Liver (tissue), 9 donors: ENCODE results near the gene DCDC2C. TPM values are rescaled to one million over a fixed set of nuclear protein-coding genes. Genes with fewer than 3 reads are reported as not detected.

ENCODE experiments used
- DNase-seq: peaks from one replicate; pipeline ENCODE4 v3.0.0-alpha.2; 2017; ENCODE audit warnings: low spot score
- H3K27ac ChIP-seq, 2 donors: one replicate each; pipeline ENCODE4 v1.7.0; 2013; ENCODE audit warnings: inconsistent platforms in 2 of 2, low read length in 2 of 2, control low read depth in 1 of 2, low read depth in 1 of 2, mild to moderate bottlenecking in 1 of 2
- H3K27me3 ChIP-seq, 4 donors: one replicate each; pipeline versions ENCODE4 v1.6.1 to v1.7.0; 2013; ENCODE audit warnings: low read length in 3 of 4, inconsistent platforms in 1 of 4, mild to moderate bottlenecking in 1 of 4, moderate library complexity in 1 of 4; ENCODE audit not compliant: control insufficient read depth in 4 of 4, insufficient read depth in 4 of 4
- H3K36me3 ChIP-seq, 4 donors: one replicate each; pipeline versions ENCODE4 v1.6.1 to v1.7.0; 2013; ENCODE audit warnings: low read length in 3 of 4, mild to moderate bottlenecking in 3 of 4, low read depth in 1 of 4, moderate library complexity in 1 of 4; ENCODE audit not compliant: control insufficient read depth in 4 of 4, insufficient read depth in 3 of 4
- H3K4me1 ChIP-seq, 4 donors: one replicate each; pipeline versions ENCODE4 v1.6.1 to v1.7.0; 2013; ENCODE audit warnings: low read length in 3 of 4, mild to moderate bottlenecking in 3 of 4, moderate library complexity in 1 of 4; ENCODE audit not compliant: control insufficient read depth in 4 of 4, insufficient read depth in 4 of 4
- H3K4me3 ChIP-seq, 3 donors: one replicate each; pipeline versions ENCODE4 v1.6.1 to v1.7.0; 2013; ENCODE audit warnings: low read length in 3 of 3, control low read depth in 1 of 3, low read depth in 1 of 3, mild to moderate bottlenecking in 1 of 3
- H3K9ac ChIP-seq, 2 donors: one replicate each; pipeline ENCODE4 v1.7.0; 2013; ENCODE audit warnings: low read length in 2 of 2, mild to moderate bottlenecking in 2 of 2, moderate library complexity in 2 of 2, control low read depth in 1 of 2, low read depth in 1 of 2
- H3K9me3 ChIP-seq, 4 donors: one replicate each; pipeline versions ENCODE4 v1.6.1 to v1.7.0; 2013; ENCODE audit warnings: low read length in 3 of 4; ENCODE audit not compliant: control insufficient read depth in 4 of 4
- ATF3 ChIP-seq: IDR thresholded peaks from 2 replicates; pipeline ENCODE4 v1.6.1; 2016; ENCODE audit warnings: antibody characterized with exemption
- CTCF ChIP-seq: fragments of 150-350 bp; IDR thresholded peaks from 2 replicates; pipeline ENCODE4 v1.5.1; 2017; ENCODE audit warnings: improper control_type of control experiment, low read depth, low read length; ENCODE audit not compliant: missing input control
- EGR1 ChIP-seq, 2 donors: IDR thresholded peaks; 2 replicates each; pipeline ENCODE4 v1.6.1; 2016 to 2018; ENCODE audit warnings: antibody characterized with exemption in 2 of 2, low read depth in 2 of 2
- FOXA1 ChIP-seq: IDR thresholded peaks from 2 replicates; pipeline ENCODE4 v1.6.1; 2016; ENCODE audit warnings: antibody characterized with exemption
- FOXA2 ChIP-seq: IDR thresholded peaks from 2 replicates; pipeline ENCODE4 v1.6.1; 2016; ENCODE audit warnings: antibody characterized with exemption
- GABPA ChIP-seq, 2 donors: IDR thresholded peaks in 1 of 2; conservative IDR thresholded peaks in 1 of 2; 2 replicates each; pipeline ENCODE4 v1.6.1; 2016; ENCODE audit warnings: antibody characterized with exemption in 2 of 2, mild to moderate bottlenecking in 1 of 2, moderate library complexity in 1 of 2
- HNF4A ChIP-seq, 2 donors: conservative IDR thresholded peaks; 2 replicates each; pipeline ENCODE4 v1.6.1; 2016; ENCODE audit warnings: antibody characterized with exemption in 2 of 2, mild to moderate bottlenecking in 2 of 2
- HNF4G ChIP-seq: IDR thresholded peaks from 2 replicates; pipeline ENCODE4 v1.6.1; 2016; ENCODE audit warnings: antibody characterized with exemption
- JUND ChIP-seq, 2 donors: IDR thresholded peaks; 2 replicates each; pipeline ENCODE4 v1.6.1; 2016; ENCODE audit warnings: antibody characterized with exemption in 2 of 2
- NR2F2 ChIP-seq: IDR thresholded peaks from 2 replicates; pipeline ENCODE4 v1.6.1; 2016; ENCODE audit warnings: antibody characterized with exemption
- RAD21 ChIP-seq, 2 donors: IDR thresholded peaks; 2 replicates each; pipeline ENCODE4 v1.6.1; 2016; ENCODE audit warnings: antibody characterized with exemption in 2 of 2, mild to moderate bottlenecking in 2 of 2
- RXRA ChIP-seq, 2 donors: IDR thresholded peaks; 2 replicates each; pipeline ENCODE4 v1.6.1; 2017 to 2018; ENCODE audit warnings: antibody characterized with exemption in 2 of 2, mild to moderate bottlenecking in 1 of 2
- SP1 ChIP-seq: IDR thresholded peaks from 2 replicates; pipeline ENCODE4 v1.6.1; 2018; ENCODE audit warnings: antibody characterized with exemption, mild to moderate bottlenecking
- YY1 ChIP-seq: IDR thresholded peaks from 2 replicates; pipeline ENCODE4 v1.6.1; 2016; ENCODE audit warnings: antibody characterized with exemption, mild to moderate bottlenecking
- polyA plus RNA-seq, 2 donors: library from polyadenylated mRNA; stranded (reverse) in 1 of 2; unstranded in 1 of 2; fragments of 200-250 nt in 1 of 2; fragments of >200 nt in 1 of 2; fragmentation: Nextera tagmentation in 1 of 2; extraction: Ambion mirVana in 1 of 2; gene quantifications; one replicate each; pipeline versions ENCODE4 v1.2.1 to v1.2.3, GENCODE V29; 2013 to 2015
- total RNA-seq, 2 donors: library from RNA; depleted of rRNA; stranded (reverse); fragments of >200 nt; gene quantifications; one replicate each; pipeline ENCODE4 v1.2.3, GENCODE V29; 2014
- TF ChIP-seq, protein P1 (sequence below): IDR thresholded peaks from 2 replicates; pipeline ENCODE4 v1.6.1; 2016; ENCODE audit warnings: antibody characterized with exemption, mild to moderate bottlenecking
- TF ChIP-seq, protein P2 (sequence below): IDR thresholded peaks from 2 replicates; pipeline ENCODE4 v1.6.1; 2016; ENCODE audit warnings: antibody characterized with exemption
- TF ChIP-seq, protein P3 (sequence below): IDR thresholded peaks from 2 replicates; pipeline ENCODE4 v1.6.1; 2016; ENCODE audit warnings: antibody characterized with exemption
- donor health status: healthy.
- donor health status: healthy.
- donor health status: healthy.
- donor health status: healthy.
- donor health status: healthy.

Gene DCDC2C
- total and polyA plus RNA-seq, 4 donors = not detected

- no peak for TF ChIP-seq HNF4A (conservative IDR thresholded peaks at IDR 0.05)
- TF ChIP-seq FOXA1 = no peak
- no peak for TF ChIP-seq NR2F2
- TF ChIP-seq, protein P1, sequence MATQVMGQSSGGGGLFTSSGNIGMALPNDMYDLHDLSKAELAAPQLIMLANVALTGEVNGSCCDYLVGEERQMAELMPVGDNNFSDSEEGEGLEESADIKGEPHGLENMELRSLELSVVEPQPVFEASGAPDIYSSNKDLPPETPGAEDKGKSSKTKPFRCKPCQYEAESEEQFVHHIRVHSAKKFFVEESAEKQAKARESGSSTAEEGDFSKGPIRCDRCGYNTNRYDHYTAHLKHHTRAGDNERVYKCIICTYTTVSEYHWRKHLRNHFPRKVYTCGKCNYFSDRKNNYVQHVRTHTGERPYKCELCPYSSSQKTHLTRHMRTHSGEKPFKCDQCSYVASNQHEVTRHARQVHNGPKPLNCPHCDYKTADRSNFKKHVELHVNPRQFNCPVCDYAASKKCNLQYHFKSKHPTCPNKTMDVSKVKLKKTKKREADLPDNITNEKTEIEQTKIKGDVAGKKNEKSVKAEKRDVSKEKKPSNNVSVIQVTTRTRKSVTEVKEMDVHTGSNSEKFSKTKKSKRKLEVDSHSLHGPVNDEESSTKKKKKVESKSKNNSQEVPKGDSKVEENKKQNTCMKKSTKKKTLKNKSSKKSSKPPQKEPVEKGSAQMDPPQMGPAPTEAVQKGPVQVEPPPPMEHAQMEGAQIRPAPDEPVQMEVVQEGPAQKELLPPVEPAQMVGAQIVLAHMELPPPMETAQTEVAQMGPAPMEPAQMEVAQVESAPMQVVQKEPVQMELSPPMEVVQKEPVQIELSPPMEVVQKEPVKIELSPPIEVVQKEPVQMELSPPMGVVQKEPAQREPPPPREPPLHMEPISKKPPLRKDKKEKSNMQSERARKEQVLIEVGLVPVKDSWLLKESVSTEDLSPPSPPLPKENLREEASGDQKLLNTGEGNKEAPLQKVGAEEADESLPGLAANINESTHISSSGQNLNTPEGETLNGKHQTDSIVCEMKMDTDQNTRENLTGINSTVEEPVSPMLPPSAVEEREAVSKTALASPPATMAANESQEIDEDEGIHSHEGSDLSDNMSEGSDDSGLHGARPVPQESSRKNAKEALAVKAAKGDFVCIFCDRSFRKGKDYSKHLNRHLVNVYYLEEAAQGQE = no peak
- TF ChIP-seq, protein P2, sequence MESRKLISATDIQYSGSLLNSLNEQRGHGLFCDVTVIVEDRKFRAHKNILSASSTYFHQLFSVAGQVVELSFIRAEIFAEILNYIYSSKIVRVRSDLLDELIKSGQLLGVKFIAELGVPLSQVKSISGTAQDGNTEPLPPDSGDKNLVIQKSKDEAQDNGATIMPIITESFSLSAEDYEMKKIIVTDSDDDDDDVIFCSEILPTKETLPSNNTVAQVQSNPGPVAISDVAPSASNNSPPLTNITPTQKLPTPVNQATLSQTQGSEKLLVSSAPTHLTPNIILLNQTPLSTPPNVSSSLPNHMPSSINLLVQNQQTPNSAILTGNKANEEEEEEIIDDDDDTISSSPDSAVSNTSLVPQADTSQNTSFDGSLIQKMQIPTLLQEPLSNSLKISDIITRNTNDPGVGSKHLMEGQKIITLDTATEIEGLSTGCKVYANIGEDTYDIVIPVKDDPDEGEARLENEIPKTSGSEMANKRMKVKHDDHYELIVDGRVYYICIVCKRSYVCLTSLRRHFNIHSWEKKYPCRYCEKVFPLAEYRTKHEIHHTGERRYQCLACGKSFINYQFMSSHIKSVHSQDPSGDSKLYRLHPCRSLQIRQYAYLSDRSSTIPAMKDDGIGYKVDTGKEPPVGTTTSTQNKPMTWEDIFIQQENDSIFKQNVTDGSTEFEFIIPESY = no peak
- TF ChIP-seq, protein P3, sequence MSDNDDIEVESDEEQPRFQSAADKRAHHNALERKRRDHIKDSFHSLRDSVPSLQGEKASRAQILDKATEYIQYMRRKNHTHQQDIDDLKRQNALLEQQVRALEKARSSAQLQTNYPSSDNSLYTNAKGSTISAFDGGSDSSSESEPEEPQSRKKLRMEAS = no peak
- TF ChIP-seq ATF3 = no peak
- TF ChIP-seq HNF4G = no peak
- no peak for TF ChIP-seq JUND (IDR thresholded peaks at IDR 0.05)
- no peak for TF ChIP-seq SP1
- TF ChIP-seq RAD21 (IDR thresholded peaks at IDR 0.05) = no peak
- no peak for TF ChIP-seq EGR1 (IDR thresholded peaks at IDR 0.05; ENCODE audit: low read depth in 2 of 2)
- no peak for TF ChIP-seq RXRA (IDR thresholded peaks at IDR 0.05)
- no peak for TF ChIP-seq FOXA2
- H3K9ac ChIP-seq = no peak overlapping the region
- no peaks in the 10 kb centered on the region for H3K36me3 ChIP-seq
- H3K9me3 ChIP-seq = no peaks in the 10 kb centered on the region
- no peak overlapping the region for H3K4me3 ChIP-seq
- H3K27me3 ChIP-seq = no peaks in the 10 kb centered on the region
- no peaks in the 10 kb centered on the region for H3K4me1 ChIP-seq
- no peak overlapping the region for H3K27ac ChIP-seq
- DNase-seq = no peak
Observed at GRCh38 chr2:3689998-3690748, 13.2 kb upstream of the DCDC2C start.

DNA sequence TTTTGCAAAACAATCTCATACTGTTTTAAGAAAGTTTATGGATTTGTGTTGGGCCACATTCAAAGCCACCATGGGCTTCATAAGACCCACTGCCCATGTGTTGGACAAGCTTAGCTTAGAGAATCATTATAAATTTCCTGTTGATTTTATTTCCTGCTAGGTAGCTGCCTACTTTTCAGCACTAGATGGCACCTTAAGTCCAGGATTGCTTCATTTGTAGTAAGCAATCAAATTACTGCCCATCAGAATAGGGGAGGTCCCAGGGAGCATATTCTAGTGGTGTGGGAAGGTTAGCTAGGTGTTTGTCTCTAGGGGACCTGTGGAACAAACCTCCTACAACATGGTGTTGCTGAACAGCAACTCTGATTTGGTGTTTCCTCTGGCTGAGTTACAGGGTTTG, 11.0 kb upstream of the DCDC2C start:
- peaks cover 0 to 12% (median 10%) of the 10 kb centered on the region in 4 donors for H3K4me1 ChIP-seq
- no peak for DNase-seq
- H3K9ac ChIP-seq = no peak overlapping the region
- no peak overlapping the region for H3K4me3 ChIP-seq
- no peaks in the 10 kb centered on the region for H3K36me3 ChIP-seq
- TF ChIP-seq ATF3 = no peak
- peak; percentile 54 for TF ChIP-seq CTCF
- no peak for TF ChIP-seq SP1
- TF ChIP-seq FOXA2 = no peak
- no peak for TF ChIP-seq YY1
- no peak for TF ChIP-seq FOXA1
- TF ChIP-seq JUND (IDR thresholded peaks at IDR 0.05) = no peak
- no peak for TF ChIP-seq HNF4G
- peak; percentile 77 to 83 for TF ChIP-seq RAD21 (IDR thresholded peaks at IDR 0.05)
- no peak for TF ChIP-seq GABPA (IDR thresholded peaks at IDR 0.05 in 1 of 2, conservative IDR thresholded peaks at IDR 0.05 in 1 of 2)
- no peak for TF ChIP-seq NR2F2
- TF ChIP-seq, protein P1 = no peak
- TF ChIP-seq EGR1 (IDR thresholded peaks at IDR 0.05; ENCODE audit: low read depth in 2 of 2) = no peak
- TF ChIP-seq, protein P3 = no peak
- H3K27me3 ChIP-seq = no peaks in the 10 kb centered on the region
- no peak overlapping the region for H3K27ac ChIP-seq
- no peaks in the 10 kb centered on the region for H3K9me3 ChIP-seq
